HepG2 (cell line): Measurements from ENCODE around the gene PCNA. TPM values are rescaled to one million over a fixed set of nuclear protein-coding genes. Genes with fewer than 3 reads are reported as not detected.

Source experiments
- ATF6 ChIP-seq: sonication (generic); formaldehyde crosslinking; conservative IDR thresholded peaks from 2 replicates; pipeline ENCODE4 v1.4.0; 2020; ENCODE audit warnings: missing genetic modification reagents
- GATAD2A ChIP-seq: IDR thresholded peaks from 2 replicates; pipeline ENCODE4 v1.6.1; 2016
- KLF6 ChIP-seq: IDR thresholded peaks from 2 replicates; pipeline ENCODE4 v1.8.0; 2016; ENCODE audit warnings: missing biosample characterization, missing genetic modification reagents
- NCOA2 ChIP-seq: sonication (generic); formaldehyde crosslinking; IDR thresholded peaks from 2 replicates; pipeline ENCODE4 v1.8.0; 2022; ENCODE audit warnings: inconsistent platforms
- NR2F6 ChIP-seq, 2 experiments: IDR thresholded peaks; 2 replicates each; pipeline ENCODE4 v1.6.1; 2016; ENCODE audit warnings: antibody characterized with exemption in 1 of 2, mild to moderate bottlenecking in 1 of 2
- PHF8 ChIP-seq: sonication (generic); formaldehyde crosslinking; IDR thresholded peaks from 2 replicates; pipeline ENCODE4 v1.5.0; 2020; ENCODE audit warnings: missing genetic modification reagents
- POGZ ChIP-seq: sonication (generic); formaldehyde crosslinking; IDR thresholded peaks from 2 replicates; pipeline ENCODE4 v1.4.0; 2020; ENCODE audit warnings: mild to moderate bottlenecking, missing genetic modification reagents
- POLR2AphosphoS2 ChIP-seq: IDR thresholded peaks from 2 replicates; pipeline ENCODE4 v1.6.1; 2011; ENCODE audit warnings: low read depth, low read length, improper control_type of control experiment
- SUZ12 ChIP-seq: fragments of 150-350 bp; IDR thresholded peaks from 2 replicates; pipeline ENCODE4 v1.6.1; 2014; ENCODE audit warnings: low read depth, low read length
- THAP11 ChIP-seq: IDR thresholded peaks from 2 replicates; pipeline ENCODE4 v1.6.1; 2016; ENCODE audit warnings: missing biosample characterization, missing genetic modification reagents
- ZKSCAN8 ChIP-seq: IDR thresholded peaks from 2 replicates; pipeline ENCODE4 v1.6.1; 2016; ENCODE audit warnings: borderline replicate concordance, missing genetic modification reagents, missing compliant biosample characterization
- ZMYM2 ChIP-seq: sonication (generic); formaldehyde crosslinking; IDR thresholded peaks from 2 replicates; pipeline ENCODE4 v1.8.0; 2022; ENCODE audit warnings: mild to moderate bottlenecking, missing genetic modification reagents
- ZNF337 ChIP-seq: sonication (generic); formaldehyde crosslinking; IDR thresholded peaks from 2 replicates; pipeline ENCODE4 v1.5.1; 2020; ENCODE audit warnings: missing genetic modification reagents, low read depth, mild to moderate bottlenecking, borderline replicate concordance
- ZNF441 ChIP-seq: sonication (generic); formaldehyde crosslinking; IDR thresholded peaks from 2 replicates; pipeline ENCODE4 v1.7.0; 2021; ENCODE audit warnings: missing genetic modification reagents, borderline replicate concordance
- ZNF607 ChIP-seq: sonication (generic); formaldehyde crosslinking; IDR thresholded peaks from 2 replicates; pipeline ENCODE4 v1.5.1; 2020; ENCODE audit warnings: missing genetic modification reagents, mild to moderate bottlenecking, borderline replicate concordance
- ZNF609 ChIP-seq: sonication (generic); formaldehyde crosslinking; IDR thresholded peaks from 2 replicates; pipeline ENCODE4 v1.4.0; 2020; ENCODE audit warnings: mild to moderate bottlenecking, missing genetic modification reagents, borderline replicate concordance
- ZNF749 ChIP-seq: sonication (generic); formaldehyde crosslinking; IDR thresholded peaks from 2 replicates; pipeline ENCODE4 v1.8.0; 2022; ENCODE audit warnings: mild to moderate bottlenecking, missing genetic modification reagents, moderate library complexity, borderline replicate concordance
- ZNF883 ChIP-seq: sonication (generic); formaldehyde crosslinking; IDR thresholded peaks from 2 replicates; pipeline ENCODE4 v1.5.1; 2020; ENCODE audit warnings: mild to moderate bottlenecking, missing genetic modification reagents; ENCODE audit errors: not compliant biosample characterization
- polyA plus RNA-seq, 8 experiments: library from polyadenylated mRNA; depleted of rRNA in 3 of 8; stranded (reverse) in 7 of 8; unstranded in 1 of 8; fragments of >200 nt; fragmentation: Illumina TruSeq in 4 of 8; extraction: Trizol in 4 of 8; gene quantifications; 2 replicates each; pipeline versions ENCODE4 v1.2.1 to v1.2.3, GENCODE V29; 2011 to 2016; ENCODE audit warnings: low read depth in 4 of 8, missing spikeins in 1 of 8, mixed read lengths in 1 of 8; ENCODE audit not compliant: insufficient read depth in 1 of 8
- total RNA-seq, 5 experiments: library from RNA; depleted of rRNA; stranded (reverse); fragments of >200 nt; fragmentation: Illumina TruSeq; extraction: Trizol; gene quantifications; 2 replicates each; pipeline ENCODE4 v1.2.3, GENCODE V29; 2016; ENCODE audit warnings: low read depth in 1 of 5
- TF ChIP-seq, protein P1 (sequence below): sonication (generic); formaldehyde crosslinking; IDR thresholded peaks from 2 replicates; pipeline ENCODE4 v1.4.0; 2020; ENCODE audit warnings: missing genetic modification reagents
- TF ChIP-seq, protein P2 (sequence below): IDR thresholded peaks from 2 replicates; pipeline ENCODE4 v1.6.1; 2018; ENCODE audit warnings: missing genetic modification reagents, mild to moderate bottlenecking, missing compliant biosample characterization

Gene PCNA
- total and polyA plus RNA-seq, 2 of the 13 experiments (the other 11 are each of a cell fraction or from before 2014, with no cell fraction given) = 229 to 655 TPM

- TF ChIP-seq ZMYM2 (CRISPR knock-in tag) = peak; percentile 80
- TF ChIP-seq ZKSCAN8 (CRISPR knock-in tag) = no peak; the same call in none of the 2 replicates
- no peak for TF ChIP-seq ZNF607
- TF ChIP-seq GATAD2A (CRISPR knock-in tag) = peak; percentile 71; the same call in 1 of the 2 replicates
- TF ChIP-seq THAP11 (CRISPR knock-in tag) = 0 out of 2 replicates have a peak, but pooled peaks have one; percentile 10
- no peak for TF ChIP-seq NCOA2 (CRISPR knock-in tag)
- TF ChIP-seq KLF6 = no peak
- TF ChIP-seq ZNF441 = no peak
- TF ChIP-seq PHF8 = peak; percentile 2; the same call in 1 of the 2 replicates
- TF ChIP-seq ZNF749 (CRISPR knock-in tag) = no peak
- no peak for TF ChIP-seq ZNF609 (CRISPR knock-in tag)
- TF ChIP-seq, protein P1, sequence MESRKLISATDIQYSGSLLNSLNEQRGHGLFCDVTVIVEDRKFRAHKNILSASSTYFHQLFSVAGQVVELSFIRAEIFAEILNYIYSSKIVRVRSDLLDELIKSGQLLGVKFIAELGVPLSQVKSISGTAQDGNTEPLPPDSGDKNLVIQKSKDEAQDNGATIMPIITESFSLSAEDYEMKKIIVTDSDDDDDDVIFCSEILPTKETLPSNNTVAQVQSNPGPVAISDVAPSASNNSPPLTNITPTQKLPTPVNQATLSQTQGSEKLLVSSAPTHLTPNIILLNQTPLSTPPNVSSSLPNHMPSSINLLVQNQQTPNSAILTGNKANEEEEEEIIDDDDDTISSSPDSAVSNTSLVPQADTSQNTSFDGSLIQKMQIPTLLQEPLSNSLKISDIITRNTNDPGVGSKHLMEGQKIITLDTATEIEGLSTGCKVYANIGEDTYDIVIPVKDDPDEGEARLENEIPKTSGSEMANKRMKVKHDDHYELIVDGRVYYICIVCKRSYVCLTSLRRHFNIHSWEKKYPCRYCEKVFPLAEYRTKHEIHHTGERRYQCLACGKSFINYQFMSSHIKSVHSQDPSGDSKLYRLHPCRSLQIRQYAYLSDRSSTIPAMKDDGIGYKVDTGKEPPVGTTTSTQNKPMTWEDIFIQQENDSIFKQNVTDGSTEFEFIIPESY (CRISPR knock-in tag) = no peak
- peak; percentile 7 for TF ChIP-seq ZNF883 (CRISPR knock-in tag)
- no peak for TF ChIP-seq ATF6 (CRISPR knock-in tag)
- no peak for TF ChIP-seq ZNF337
- peak; percentile 39; the same call in 1 of the 2 replicates for TF ChIP-seq NR2F6 (IDR thresholded peaks at IDR 0.05)
- no peak; the same call in 1 of the 2 replicates for TF ChIP-seq NR2F6 (CRISPR knock-in tag; IDR thresholded peaks at IDR 0.05)
- TF ChIP-seq, protein P2, sequence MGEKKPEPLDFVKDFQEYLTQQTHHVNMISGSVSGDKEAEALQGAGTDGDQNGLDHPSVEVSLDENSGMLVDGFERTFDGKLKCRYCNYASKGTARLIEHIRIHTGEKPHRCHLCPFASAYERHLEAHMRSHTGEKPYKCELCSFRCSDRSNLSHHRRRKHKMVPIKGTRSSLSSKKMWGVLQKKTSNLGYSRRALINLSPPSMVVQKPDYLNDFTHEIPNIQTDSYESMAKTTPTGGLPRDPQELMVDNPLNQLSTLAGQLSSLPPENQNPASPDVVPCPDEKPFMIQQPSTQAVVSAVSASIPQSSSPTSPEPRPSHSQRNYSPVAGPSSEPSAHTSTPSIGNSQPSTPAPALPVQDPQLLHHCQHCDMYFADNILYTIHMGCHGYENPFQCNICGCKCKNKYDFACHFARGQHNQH (CRISPR knock-in tag) = 0 out of 2 replicates have a peak, but pooled peaks have one; percentile 12
- TF ChIP-seq POGZ = 0 out of 2 replicates have a peak, but pooled peaks have one; percentile 29
- TF ChIP-seq POLR2AphosphoS2 = no peak
- no peak for TF ChIP-seq SUZ12
These were observed 373 bp upstream of the PCNA start (continued) for GRCh38 chr20:5120185-5120476.
